ENCODE results near the gene RNF8. TPM values are rescaled to one million over a fixed set of nuclear protein-coding genes. Genes with fewer than 3 reads are reported as not detected.

The RNF8 gene
- total RNA-seq, 2 experiments from 2014 or later: 4.9 to 5.9 TPM

- Mint-ChIP-seq H3K4me1 (ENCODE audit: low read depth) (peaks cover 68% of the 10 kb centered on the region), H3K9me3 (no peaks in the 10 kb centered on the region), H3K4me3 (peak overlapping the region; percentile 51), H3K27ac (peak overlapping the region; percentile 63), H3K36me3 (ENCODE audit: low read depth) (peaks cover 76% of the 10 kb centered on the region), H3K27me3 (no peaks in the 10 kb centered on the region)
- ATAC-seq (ENCODE audit: poor library complexity) (no peak), DNase-seq (no peak)
- CTCF ChIA-PET: no interaction called here
- no peak overlapping the region for H3K4me3 ChIP-seq (ENCODE audit: low read length)
- H3K4me1 ChIP-seq (ENCODE audit: insufficient read depth, low read length): peaks cover 29% of the 10 kb centered on the region
- no peaks in the 10 kb centered on the region for H3K27me3 ChIP-seq (ENCODE audit: control insufficient read depth in 1 of 2, insufficient read depth in 2 of 2, low read length in 2 of 2)
- H3K36me3 ChIP-seq (ENCODE audit: insufficient read depth, low read length): peaks cover 49% of the 10 kb centered on the region
- POLR2A ChIA-PET: no interaction called here
- H3K9me3 ChIP-seq (ENCODE audit: control insufficient read depth in 1 of 2, insufficient read depth in 1 of 2, low read length in 2 of 2): no peaks in the 10 kb centered on the region
- no peak overlapping the region for H3K27ac ChIP-seq (ENCODE audit: low read depth in 1 of 2, low read length in 2 of 2)
- no peak for TF ChIP-seq CTCF (IDR thresholded peaks at IDR 0.05)
- intact Hi-C loops (cut with DNase I, micrococcal nuclease): no loop called here
Observed at GRCh38 chr6:37435816-37436215, 82.0 kb downstream of the RNF8 start.

GRCh38 chr6:37438930-37439329, 85.1 kb downstream of the RNF8 start:
- ChIA-PET POLR2A (no interaction called here), CTCF (interaction anchor here (0.6 kb wide), 1 partner anchor 113 kb away, joined by 3 read pairs; no protein-coding TSS in a partner anchor)
- H3K9me3 Mint-ChIP-seq: no peaks in the 10 kb centered on the region
- H3K27me3 Mint-ChIP-seq: no peaks in the 10 kb centered on the region
- DNase-seq (no peak), ATAC-seq (ENCODE audit: poor library complexity) (no peak)
- TF ChIP-seq CTCF (IDR thresholded peaks at IDR 0.05): no peak
- Histone ChIP-seq H3K9me3 (ENCODE audit: control insufficient read depth in 1 of 2, insufficient read depth in 1 of 2, low read length in 2 of 2) (no peaks in the 10 kb centered on the region), H3K27ac (ENCODE audit: low read depth in 1 of 2, low read length in 2 of 2) (no peak overlapping the region), H3K4me3 (ENCODE audit: low read length) (no peak overlapping the region), H3K4me1 (ENCODE audit: insufficient read depth, low read length) (peaks cover 23% of the 10 kb centered on the region), H3K36me3 (ENCODE audit: insufficient read depth, low read length) (peaks cover 51% of the 10 kb centered on the region), H3K27me3 (ENCODE audit: control insufficient read depth in 1 of 2, insufficient read depth in 2 of 2, low read length in 2 of 2) (no peaks in the 10 kb centered on the region)
- H3K4me3 Mint-ChIP-seq: no peak overlapping the region
- intact Hi-C loops (cut with DNase I, micrococcal nuclease): no loop called here
- no peak overlapping the region for H3K27ac Mint-ChIP-seq
- H3K36me3 Mint-ChIP-seq (ENCODE audit: low read depth): peaks cover 79% of the 10 kb centered on the region
- peaks cover 73% of the 10 kb centered on the region for H3K4me1 Mint-ChIP-seq (ENCODE audit: low read depth)

- H3K9me3 Mint-ChIP-seq: no peaks in the 10 kb centered on the region
- POLR2A ChIA-PET: interaction anchor here (1.6 kb wide), 1 partner anchor 8 kb away, joined by 11 read pairs; the partner anchor contains the start of gene CMTR1
- peak overlapping the region; percentile 70 for H3K27ac Mint-ChIP-seq
- H3K27me3 Mint-ChIP-seq: no peaks in the 10 kb centered on the region
- H3K4me1 Mint-ChIP-seq (ENCODE audit: low read depth): peaks cover 51% of the 10 kb centered on the region
- Histone ChIP-seq H3K4me1 (ENCODE audit: insufficient read depth, low read length) (peaks cover 7% of the 10 kb centered on the region), H3K27me3 (ENCODE audit: control insufficient read depth in 1 of 2, insufficient read depth in 2 of 2, low read length in 2 of 2) (no peaks in the 10 kb centered on the region), H3K9me3 (ENCODE audit: control insufficient read depth in 1 of 2, insufficient read depth in 1 of 2, low read length in 2 of 2) (no peaks in the 10 kb centered on the region), H3K4me3 (ENCODE audit: low read length) (no peak overlapping the region), H3K36me3 (ENCODE audit: insufficient read depth, low read length) (peaks cover 62% of the 10 kb centered on the region), H3K27ac (ENCODE audit: low read depth in 1 of 2, low read length in 2 of 2) (peak overlapping the region in 1 of 2 donors; percentile 71)
- H3K4me3 Mint-ChIP-seq: peak overlapping the region; percentile 10
- no peak for DNase-seq
- CTCF ChIA-PET: interaction anchor here (0.9 kb wide), 1 partner anchor 8 kb away, joined by 3 read pairs; no protein-coding TSS in a partner anchor
- intact Hi-C loops (cut with DNase I, micrococcal nuclease): no loop called here
- no peak for TF ChIP-seq CTCF (IDR thresholded peaks at IDR 0.05)
- ATAC-seq (ENCODE audit: poor library complexity): no peak
- H3K36me3 Mint-ChIP-seq (ENCODE audit: low read depth): peaks cover 86% of the 10 kb centered on the region
Observed at GRCh38 chr6:37441651-37442050, 87.9 kb downstream of the RNF8 start.
